ENCODE measurements around the gene APPL1.

DNA sequence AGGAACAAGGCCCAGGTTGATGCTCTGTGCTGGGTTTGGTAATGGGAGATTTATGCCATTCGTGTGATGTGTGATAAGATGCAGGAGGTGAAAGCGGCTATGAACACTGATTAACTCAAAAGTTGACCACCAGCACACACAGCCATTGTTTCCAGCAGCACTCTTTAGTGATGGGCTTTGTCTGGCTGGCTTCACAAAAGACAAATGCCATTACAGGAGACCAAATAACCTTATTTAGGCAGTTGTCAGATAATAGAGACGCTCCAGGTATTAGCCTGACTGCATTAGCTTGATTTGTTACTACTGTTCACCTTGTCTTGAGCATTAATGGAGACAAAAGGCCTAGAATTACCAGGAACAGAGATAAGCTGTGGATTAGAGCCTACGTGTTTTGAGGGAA, 32.9 kb upstream of the APPL1 start:
- no peak for TF ChIP-seq ZNF274 (IDR thresholded peaks at IDR 0.05; ENCODE audit: low read depth, low read length)
- no peak for TF ChIP-seq YY1 (IDR thresholded peaks at IDR 0.05; ENCODE audit: insufficient read depth, insufficient read length)
